Endothelial cell (in vitro differentiated cells): ENCODE measurements around the gene KIAA1586. TPM values are rescaled to one million over a fixed set of nuclear protein-coding genes. Genes with fewer than 3 reads are reported as not detected.

Source experiments
- DNase-seq: peaks from one replicate; pipeline ENCODE4 v3.0.0; 2021; ENCODE audit warnings: low spot score
- H3K27ac Mint-ChIP-seq: one replicate; pipeline ENCODE4 v1.8.0; 2021; ENCODE audit warnings: mixed read lengths, inconsistent platforms; ENCODE audit not compliant: unreplicated experiment
- H3K27me3 Mint-ChIP-seq: one replicate; pipeline ENCODE4 v1.8.0; 2021; ENCODE audit warnings: mild to moderate bottlenecking, moderate library complexity, mixed read lengths, inconsistent platforms; ENCODE audit not compliant: unreplicated experiment
- H3K36me3 Mint-ChIP-seq: one replicate; pipeline ENCODE4 v1.8.0; 2021; ENCODE audit warnings: mild to moderate bottlenecking, low read depth, mixed read lengths, inconsistent platforms; ENCODE audit not compliant: unreplicated experiment
- H3K4me1 Mint-ChIP-seq: one replicate; pipeline ENCODE4 v1.8.0; 2021; ENCODE audit warnings: mild to moderate bottlenecking, mixed read lengths, inconsistent platforms; ENCODE audit not compliant: unreplicated experiment
- H3K4me3 Mint-ChIP-seq: one replicate; pipeline ENCODE4 v1.8.0; 2021; ENCODE audit warnings: mild to moderate bottlenecking, mixed read lengths, inconsistent platforms; ENCODE audit not compliant: unreplicated experiment
- H3K9me3 Mint-ChIP-seq: one replicate; pipeline ENCODE4 v1.8.0; 2021; ENCODE audit warnings: mixed read lengths, inconsistent platforms; ENCODE audit not compliant: unreplicated experiment
- CTCF ChIP-seq: fragments of 200-600 bp; sonication (generic); IDR thresholded peaks from one replicate; pipeline ENCODE4 v1.5.0; 2021; ENCODE audit warnings: antibody characterized with exemption; ENCODE audit not compliant: unreplicated experiment
- total RNA-seq: library from RNA; stranded (reverse); fragmentation: NEBNext Ultra II Directional; extraction: Animal tissue kit (Norgen Biotek cat#: 25700); gene quantifications from one replicate; pipeline ENCODE4 v1.2.1, GENCODE V29; 2021; ENCODE audit not compliant: unreplicated experiment

Gene KIAA1586
- total RNA-seq, 1 donor from 2014 or later, result 44.3 TPM

GRCh38 chr6:57094689-57095088, 48.2 kb downstream of the KIAA1586 start:
- TF ChIP-seq CTCF, result no peak
- peaks cover 26% of the 10 kb centered on the region for H3K36me3 Mint-ChIP-seq
- H3K9me3 Mint-ChIP-seq, result no peaks in the 10 kb centered on the region
- no peak for DNase-seq
- H3K4me1 Mint-ChIP-seq, result peaks cover 41% of the 10 kb centered on the region
- H3K27me3 Mint-ChIP-seq, result no peaks in the 10 kb centered on the region
- no peak overlapping the region for H3K27ac Mint-ChIP-seq
- H3K4me3 Mint-ChIP-seq, result no peak overlapping the region

GRCh38 chr6:57097596-57097995, 51.1 kb downstream of the KIAA1586 start:
- no peaks in the 10 kb centered on the region for H3K9me3 Mint-ChIP-seq
- DNase-seq, result no peak
- no peak overlapping the region for H3K4me3 Mint-ChIP-seq
- no peaks in the 10 kb centered on the region for H3K27me3 Mint-ChIP-seq
- H3K36me3 Mint-ChIP-seq, result peaks cover 46% of the 10 kb centered on the region
- H3K4me1 Mint-ChIP-seq, result peaks cover 40% of the 10 kb centered on the region
- H3K27ac Mint-ChIP-seq, result peak overlapping the region; percentile 17
- TF ChIP-seq CTCF, result no peak

- TF ChIP-seq CTCF, result no peak
- Mint-ChIP-seq H3K4me3 (peak overlapping the region; percentile 14), H3K36me3 (peaks cover 47% of the 10 kb centered on the region), H3K27ac (no peak overlapping the region), H3K27me3 (no peaks in the 10 kb centered on the region), H3K9me3 (no peaks in the 10 kb centered on the region), H3K4me1 (peaks cover 19% of the 10 kb centered on the region)
- DNase-seq, result no peak
Observed at GRCh38 chr6:57102976-57103375, 56.5 kb downstream of the KIAA1586 start.

- TF ChIP-seq CTCF, result no peak
- no peaks in the 10 kb centered on the region for H3K27me3 Mint-ChIP-seq
- DNase-seq, result no peak
- no peaks in the 10 kb centered on the region for H3K9me3 Mint-ChIP-seq
- H3K4me3 Mint-ChIP-seq, result no peak overlapping the region
- no peak overlapping the region for H3K27ac Mint-ChIP-seq
- peaks cover 13% of the 10 kb centered on the region for H3K4me1 Mint-ChIP-seq
- peaks cover 40% of the 10 kb centered on the region for H3K36me3 Mint-ChIP-seq
Observed at GRCh38 chr6:57104336-57104735, 57.8 kb downstream of the KIAA1586 start.

Other genes starting within 250 kb of the KIAA1586 start
- 0.97 TPM for gene BEND6, start 91.6 kb upstream of the KIAA1586 start, total RNA-seq
- 129 TPM for gene ZNF451, start 43.5 kb downstream of the KIAA1586 start, total RNA-seq
- gene BAG2, start 125.6 kb downstream of the KIAA1586 start, total RNA-seq, result 1.3 TPM
- gene RAB23, start 175.6 kb downstream of the KIAA1586 start, total RNA-seq, result 8.1 TPM